Stimulated activated CD8-positive, alpha-beta memory T cell treated with anti-CD3 and anti-CD28 coated beads, Interleukin-7, amount 100 ng/mL, for 48 hours (primary cell): ENCODE data around the gene C2orf69.
A peak's percentile ranks its signal among the peaks of the same experiment; 100 is the strongest.
"Not testable (repeated sequence)": the region's sequence is repeated elsewhere in the genome, so short reads cannot be mapped to it uniquely, and the experiment has no call there.

ENCODE experiments used
- DNase-seq, 2 donors: peaks; one replicate each; pipeline ENCODE4 v3.0.0-alpha.2; 2020; ENCODE audit warnings: low read depth in 1 of 2; ENCODE audit errors: extremely low read depth in 1 of 2

C2orf69 gene

DNA sequence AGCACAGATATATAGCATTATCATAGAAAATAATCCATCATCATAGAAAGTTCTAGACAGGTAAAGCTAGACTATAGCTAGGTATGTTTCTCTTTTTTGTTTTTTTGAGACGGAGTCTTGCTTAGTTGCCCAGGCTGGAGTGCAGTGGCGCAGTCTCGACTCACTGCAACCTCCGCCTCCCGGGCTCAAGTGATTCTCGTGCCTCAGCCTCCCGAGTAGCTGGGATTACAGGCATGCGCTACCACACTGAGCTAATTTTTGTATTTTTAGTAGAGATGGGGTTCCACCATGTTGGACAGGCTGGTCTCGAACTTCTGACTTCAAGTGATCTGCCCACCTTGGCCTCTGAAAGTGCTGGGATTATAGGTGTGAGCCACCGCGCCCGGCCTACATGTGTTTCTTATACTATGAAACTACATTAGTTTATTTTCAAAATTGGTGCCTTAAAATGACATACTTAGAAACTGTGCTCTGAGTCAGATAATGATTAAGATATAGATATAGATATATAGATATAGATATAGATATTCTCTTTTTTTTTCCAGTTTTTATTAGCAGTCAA lies 1.5 kb downstream of the C2orf69 start:
- DNase-seq = not testable (repeated sequence)

DNA sequence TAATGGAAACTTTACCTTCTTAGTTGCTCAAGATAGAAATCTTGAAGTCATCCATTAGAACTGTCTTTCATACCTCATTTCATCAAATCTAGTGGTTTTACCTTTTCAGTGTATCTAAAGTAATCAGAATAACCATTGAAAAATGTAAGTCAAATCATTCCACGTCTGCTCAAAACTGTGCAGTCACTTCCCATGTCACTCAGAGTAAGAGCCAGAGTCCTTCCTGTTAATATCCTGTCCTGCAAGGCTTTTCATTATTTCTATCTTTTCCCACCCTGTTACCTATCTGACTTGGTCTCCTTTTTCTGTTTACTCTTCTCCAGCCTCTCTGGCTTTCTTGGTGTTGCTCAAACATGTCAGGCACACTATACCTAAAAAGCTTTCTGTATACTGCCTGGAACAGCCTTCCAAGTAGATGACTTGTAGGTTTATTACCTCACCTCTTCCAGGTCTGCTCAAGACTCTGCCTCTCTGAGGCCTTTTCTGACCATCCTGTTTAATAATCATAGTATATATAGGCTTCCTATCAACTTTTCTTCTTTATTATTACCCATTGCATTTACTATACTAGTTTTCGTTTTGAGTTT lies 3.4 kb downstream of the C2orf69 start:
- DNase-seq = no peak

DNA sequence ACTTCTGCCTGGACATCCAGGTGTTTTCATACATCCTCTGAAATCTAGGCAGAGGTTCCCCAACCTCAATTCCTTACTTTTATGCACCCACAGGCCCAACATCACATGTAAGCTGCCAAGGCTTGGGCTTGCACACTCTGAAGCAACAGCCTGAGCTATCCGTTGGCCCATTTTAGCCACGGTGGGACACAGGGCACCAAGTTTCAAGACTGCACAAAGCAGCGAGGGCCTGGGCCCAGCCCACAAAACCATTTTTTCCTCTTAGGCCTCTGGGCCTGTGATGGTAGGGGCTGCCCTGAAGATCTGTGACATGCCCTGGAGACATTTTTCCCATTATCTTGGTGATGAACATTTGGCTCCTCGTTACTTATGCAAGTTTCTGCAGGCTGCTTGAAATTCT lies 5.9 kb downstream of the C2orf69 start:
- no peak for DNase-seq

DNA sequence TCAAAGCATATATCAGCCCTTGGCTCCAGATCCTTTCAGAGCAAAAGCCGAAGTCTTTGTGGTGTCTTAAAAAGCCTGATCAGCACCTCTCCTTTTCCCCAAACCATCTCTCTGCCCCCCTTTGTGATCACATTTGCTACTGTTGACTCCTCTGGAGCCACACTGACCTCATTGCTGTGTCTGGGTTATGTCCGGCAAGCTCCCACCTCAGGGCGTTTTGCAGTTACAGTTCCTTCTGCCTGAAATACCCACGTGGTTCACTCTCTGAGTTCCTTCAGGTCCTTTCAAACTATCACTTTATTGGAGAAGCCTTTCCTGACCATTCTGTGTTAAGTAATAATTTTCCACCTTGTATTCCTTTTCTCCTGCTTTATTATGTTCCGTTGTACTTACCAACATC lies 11.8 kb downstream of the C2orf69 start:
- no peak for DNase-seq

DNA sequence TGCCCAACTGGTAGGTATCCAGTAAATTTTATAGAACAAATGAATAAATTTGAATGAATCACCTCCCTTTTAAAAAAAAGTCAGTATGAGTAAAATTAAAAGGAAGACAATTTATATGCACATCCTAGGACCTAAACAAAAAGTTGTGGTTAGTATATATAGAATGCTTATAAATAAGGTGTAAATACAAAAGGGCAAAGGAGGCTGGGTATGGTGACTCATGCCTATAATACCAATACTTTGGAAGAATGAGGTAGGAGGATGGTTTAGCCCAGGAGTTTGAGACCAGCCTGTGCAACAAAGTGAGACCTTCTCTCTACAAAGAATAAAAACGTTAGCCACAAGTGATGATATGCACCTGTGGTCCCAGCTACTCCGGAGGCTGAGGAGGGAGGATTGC lies 12.8 kb downstream of the C2orf69 start:
- no peak for DNase-seq

DNA sequence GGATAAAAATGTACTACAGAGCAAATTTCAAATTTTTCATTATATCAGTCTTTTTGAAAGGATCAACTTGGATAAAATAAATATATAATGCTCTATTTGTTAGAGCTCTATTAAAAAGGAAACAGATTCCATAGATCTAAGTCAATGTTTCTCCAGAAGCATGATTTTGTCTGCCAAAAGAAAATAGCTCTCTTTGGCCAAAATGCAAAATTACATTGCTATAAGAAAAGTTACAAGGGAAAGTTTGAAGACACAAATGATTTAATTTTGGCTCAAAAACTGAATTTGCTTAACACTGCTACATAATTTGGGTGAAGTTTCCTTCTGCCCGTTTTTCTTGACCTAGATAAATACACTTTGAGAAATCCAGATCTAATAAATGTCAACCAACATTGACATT lies 15.7 kb downstream of the C2orf69 start:
- no peak for DNase-seq

DNA sequence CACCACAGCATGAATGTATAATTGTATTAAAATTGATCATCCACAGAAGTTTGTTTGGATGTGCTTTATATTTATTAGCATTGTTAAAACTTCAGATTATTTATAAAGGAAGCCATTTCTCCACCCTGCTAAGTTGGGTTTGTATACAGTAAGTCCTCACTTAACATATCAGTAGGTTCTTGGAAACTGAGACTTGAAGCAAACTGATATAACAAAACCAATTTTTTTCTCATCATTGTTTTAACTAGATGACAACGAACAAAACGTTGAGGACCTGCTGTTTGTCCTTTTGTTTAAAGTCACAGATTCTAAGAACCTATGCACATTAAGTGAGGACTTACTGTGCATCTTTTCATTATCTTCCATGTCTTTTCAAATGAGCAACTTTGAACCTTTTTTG lies 17.1 kb downstream of the C2orf69 start:
- DNase-seq = no peak

DNA sequence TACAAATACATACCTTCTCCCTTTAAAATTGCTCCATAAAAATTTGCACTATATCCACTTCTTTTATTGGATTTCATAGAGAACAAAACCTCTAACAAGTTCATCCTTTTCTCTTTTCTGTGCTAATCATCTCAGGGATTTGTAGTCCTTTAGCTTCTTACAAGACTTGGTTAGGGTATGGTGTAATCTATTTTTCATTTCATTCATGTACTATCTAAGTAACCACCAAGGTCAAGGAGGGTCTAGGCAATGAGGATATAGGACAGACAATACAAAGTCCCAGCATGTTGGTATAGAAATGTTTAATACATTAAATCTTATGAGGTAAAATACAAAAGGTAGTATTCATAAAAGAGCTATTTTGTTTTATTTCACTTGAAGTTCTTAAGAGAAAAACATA lies 17.5 kb downstream of the C2orf69 start:
- no peak for DNase-seq

DNA sequence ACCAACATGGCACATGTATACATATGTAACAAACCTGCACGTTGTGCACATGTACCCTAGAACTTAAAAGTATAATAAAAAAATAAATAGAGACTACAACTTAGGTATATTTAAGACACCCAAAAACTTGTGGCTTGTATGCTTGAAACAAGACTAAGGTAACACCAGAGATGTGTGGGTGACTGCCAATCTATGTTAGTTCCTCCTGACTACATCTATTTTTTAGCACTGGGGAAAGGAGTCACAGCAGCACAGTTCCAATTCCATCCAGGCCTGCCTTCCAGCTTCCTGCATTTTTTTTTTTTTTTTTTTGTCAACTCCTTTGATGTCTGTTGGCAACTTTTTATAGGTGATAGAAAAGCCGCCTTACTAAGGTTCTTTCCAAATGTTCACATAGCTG lies 18.2 kb downstream of the C2orf69 start:
- DNase-seq = no peak

DNA sequence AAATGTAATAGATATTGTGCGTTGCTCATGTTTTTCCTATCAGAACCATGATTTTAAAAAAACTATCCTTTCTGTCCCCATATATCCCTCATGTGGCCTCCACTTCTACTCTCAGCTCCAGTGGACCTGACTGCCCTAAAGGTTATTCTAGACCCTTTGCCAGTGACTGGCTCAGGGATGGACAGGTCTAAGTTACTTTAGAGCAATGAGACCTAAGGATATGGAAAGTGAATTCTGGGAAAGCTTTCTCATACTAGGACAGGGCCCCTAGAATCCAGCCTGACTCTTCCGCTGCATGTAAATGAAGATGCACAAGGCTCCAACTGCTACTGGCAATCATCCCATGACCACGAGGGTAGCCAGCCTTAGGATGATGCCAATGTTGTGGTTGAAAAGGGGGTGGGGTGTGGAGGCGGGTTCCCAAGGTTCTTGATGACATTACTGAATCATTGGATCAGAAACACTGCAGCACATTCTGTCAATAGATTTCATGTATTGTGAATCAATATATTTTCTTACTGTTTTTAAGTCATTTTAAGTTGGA lies 21.3 kb downstream of the C2orf69 start:
- no peak for DNase-seq

DNA sequence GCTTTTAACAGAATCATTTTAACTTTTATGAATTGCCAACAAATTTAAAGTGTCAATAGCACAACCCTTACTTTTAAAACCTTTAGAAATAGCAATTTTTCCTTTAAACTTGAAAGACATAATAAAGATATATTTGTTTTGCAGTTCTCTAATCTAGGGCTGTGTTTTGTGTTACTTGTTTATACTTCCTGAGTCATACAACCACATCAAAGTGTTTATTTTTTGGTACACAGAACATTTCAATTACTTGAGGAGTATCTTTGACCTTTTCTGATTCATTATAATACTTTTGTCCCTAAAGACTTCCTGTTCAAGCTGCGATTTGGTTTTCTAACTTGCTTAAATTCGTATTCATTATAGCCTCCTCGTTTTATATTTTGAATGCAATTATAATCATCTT lies 22.4 kb downstream of the C2orf69 start:
- DNase-seq = no peak

DNA sequence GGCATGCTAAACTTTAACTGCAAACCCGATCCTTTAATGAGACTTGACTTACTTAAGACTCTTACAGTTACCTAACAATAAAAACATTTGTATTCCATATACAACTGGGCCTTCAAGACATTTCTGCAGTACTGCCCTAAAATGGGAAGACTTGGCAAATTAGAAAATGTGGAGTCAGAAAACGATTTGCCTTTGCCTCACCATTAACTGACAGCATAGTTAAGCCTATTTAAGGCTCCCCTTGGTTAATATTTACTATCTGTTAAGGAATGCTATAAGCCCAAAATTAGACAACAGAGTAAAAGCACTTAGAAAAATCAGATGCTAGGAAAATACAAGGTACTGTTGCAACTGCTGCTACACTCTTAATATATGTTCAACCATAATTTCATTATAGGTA lies 25.5 kb downstream of the C2orf69 start:
- DNase-seq = no peak

DNA sequence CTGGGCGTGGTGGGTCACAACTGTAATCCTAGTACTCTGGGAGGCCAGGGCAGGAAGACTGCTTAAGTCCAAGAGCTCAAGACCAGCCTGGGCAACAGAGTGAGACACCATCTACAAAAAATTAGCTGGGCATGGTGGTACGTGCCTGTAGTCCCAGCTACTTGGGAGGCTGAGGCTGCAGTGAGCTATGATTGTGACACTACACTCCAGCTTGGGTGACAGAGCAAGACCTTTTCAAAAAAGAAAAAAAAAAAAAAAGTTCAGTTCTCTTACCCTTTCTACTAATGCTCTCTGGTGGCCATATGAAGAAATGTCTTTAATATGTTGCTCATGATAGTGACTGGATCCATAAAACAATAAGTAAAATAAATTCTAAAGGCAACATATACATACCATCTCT lies 29.3 kb downstream of the C2orf69 start:
- DNase-seq = no peak

DNA sequence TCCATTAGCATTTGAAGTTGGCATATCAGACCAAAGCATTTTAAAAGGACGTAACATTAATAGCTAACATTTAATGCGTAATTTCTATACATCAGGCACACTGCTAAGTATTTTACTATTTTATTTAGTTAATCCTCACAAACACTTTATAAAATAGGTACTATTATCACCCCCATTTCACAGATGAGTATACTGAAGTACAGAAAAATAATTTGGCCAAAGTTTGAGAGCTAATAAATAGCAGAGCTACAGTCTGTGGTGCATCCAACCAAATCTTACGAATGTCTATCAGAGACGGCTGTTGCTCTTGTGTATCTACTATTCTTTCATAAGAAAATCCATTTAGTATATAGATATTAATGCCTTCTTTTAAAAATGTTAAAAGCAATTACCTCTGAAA lies 32.3 kb downstream of the C2orf69 start:
- no peak for DNase-seq

DNA sequence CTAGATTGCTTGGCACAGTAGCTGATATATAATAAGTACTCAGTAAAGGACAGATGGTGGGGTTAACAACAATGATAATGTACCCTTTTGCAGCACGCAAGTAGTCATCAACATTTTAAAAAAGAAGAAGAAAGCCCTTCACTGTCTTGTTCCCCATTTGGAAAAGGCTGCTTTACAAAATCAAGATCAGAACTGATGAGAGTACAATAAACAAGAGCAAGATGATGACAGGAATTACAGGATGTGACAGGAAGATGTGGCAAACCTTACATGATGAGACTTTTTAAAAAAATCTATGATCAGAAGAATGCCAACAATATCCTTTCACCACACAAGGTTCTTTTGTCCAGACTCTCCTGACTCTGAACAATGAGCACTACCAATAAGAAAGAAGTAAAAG lies 35.1 kb downstream of the C2orf69 start:
- no peak for DNase-seq

DNA sequence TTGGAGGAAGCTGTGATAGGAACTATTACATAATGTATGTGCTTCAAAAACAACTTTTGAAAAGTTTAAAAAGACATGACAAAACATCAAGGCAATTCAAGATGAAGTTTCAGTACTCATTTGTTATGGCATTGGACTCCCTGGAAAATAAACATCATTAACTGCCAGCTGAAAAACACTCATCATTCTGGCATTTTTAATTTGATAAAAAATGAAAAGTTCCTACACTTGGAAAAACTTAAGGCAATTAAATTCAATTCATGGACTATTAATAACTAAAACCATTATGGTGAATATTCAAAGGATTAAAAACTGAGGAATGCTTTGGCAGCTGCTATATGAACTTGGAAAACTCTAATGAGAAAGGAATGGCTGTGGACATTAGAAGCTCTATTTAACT lies 35.7 kb downstream of the C2orf69 start:
- DNase-seq = no peak

DNA sequence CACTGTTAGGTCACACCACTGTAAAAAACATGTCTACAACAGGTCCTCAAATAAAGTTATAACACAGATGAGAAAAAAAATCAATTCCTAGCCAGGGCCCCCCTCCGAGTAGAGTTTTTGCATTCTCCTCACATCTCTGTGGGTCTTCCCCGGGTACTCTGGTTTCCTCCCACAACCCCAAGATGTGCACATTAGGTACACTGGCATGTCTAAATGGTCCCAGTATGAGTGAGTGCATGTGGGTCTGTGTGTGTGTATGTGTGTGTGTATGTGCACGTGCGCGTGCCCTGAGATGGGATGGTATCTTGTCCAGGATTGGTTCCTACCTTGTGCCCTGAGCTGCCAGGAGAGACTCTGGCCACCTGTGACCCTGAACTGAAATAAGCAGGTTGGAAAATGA lies 39.3 kb downstream of the C2orf69 start:
- no peak for DNase-seq

DNA sequence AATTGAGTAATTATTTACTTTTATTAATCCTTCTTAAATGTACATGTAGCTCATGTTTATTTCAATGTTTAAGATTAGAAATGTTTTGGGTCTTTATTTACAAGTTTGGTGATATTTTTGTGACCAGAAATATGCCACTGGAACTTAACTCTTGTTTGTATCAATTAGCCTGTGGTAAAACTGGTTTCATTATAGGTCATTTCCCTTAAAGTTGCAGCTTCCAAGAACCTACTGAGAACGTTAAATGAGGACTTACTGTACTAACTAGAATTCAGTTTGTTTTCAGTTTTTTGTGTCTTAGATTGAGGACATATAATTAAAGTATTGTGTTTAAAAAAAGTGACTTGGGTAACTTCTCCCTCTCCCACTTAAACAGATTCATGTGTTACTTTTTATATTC lies 39.9 kb downstream of the C2orf69 start:
- DNase-seq = no peak

DNA sequence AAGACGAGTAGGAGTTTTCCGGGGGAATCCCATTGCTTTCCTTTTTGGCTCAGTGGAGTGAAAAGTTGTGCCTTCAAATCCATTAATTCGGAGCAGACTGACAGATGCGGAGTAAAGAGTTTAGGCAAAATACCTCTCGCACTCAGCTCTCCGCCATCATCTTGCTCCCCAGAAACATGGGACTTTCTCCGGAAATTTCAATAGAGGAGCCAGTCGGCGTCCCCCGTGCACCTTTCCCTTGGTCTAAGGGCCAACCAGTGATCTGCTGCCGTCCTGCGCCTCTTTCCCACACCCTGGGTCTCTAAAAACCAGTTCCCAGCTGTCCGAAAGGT lies 43.9 kb downstream of the C2orf69 start:
- DNase-seq = no peak

DNA sequence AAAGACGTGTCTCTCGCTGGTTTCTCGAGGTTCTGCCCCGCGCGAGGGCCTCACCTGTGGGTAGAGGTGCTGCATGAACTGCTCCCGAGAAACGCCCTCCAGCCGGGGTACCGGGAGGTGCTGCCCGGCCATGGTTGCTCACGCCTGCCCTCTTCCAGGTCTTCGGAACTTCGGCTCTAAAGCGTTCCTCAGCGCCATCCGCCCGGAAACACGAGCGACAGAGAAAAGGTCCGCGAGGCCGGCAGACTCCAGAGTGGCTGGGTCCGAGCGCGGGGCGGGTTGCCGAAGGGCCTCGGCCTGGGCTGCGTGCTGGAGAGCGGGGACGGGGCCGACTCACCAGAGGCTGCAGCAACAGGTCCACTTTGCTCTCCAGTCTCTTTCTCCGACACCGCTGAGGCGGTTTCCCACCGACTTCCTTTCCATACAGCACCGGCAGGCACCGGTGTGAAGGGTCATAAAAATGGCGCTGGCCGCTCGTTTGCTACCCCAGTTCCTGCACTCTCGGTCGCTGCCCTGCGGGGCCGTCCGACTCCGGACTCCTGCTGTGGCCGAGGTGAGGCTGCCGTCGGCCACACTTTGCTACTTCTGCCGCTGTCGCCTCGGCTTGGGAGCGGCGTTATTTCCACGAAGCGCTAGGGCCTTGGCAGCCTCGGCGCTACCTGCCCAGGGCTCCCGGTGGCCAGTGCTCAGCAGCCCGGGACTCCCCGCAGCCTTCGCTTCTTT lies 44.4 kb downstream of the C2orf69 start, which contains the start of the genes MAIP1 and TYW5:
Gene MAIP1 (plus strand): TSS at position 244 of the 723 bp plus-strand sequence. CDS start 217 bp downstream, at position 461.
Gene TYW5 (minus strand): TSS at position 153 of the 723 bp plus-strand sequence. CDS start 21 bp downstream, at position 132.
- DNase-seq = peak; percentile 56 to 66

DNA sequence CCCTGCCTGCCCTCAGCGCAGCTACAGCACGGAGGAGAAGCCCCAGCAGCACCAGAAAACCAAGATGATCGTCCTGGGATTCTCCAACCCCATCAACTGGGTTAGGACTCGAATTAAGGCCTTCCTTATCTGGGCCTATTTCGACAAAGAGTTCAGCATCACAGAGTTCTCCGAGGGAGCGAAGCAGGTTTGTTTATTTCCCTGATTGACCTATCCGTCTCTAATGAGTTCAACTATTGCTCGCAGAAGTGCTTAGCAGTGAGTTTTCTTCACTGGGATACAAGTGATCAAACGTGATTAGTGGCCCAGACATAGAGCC lies 44.9 kb downstream of the C2orf69 start:
- DNase-seq = no peak

DNA sequence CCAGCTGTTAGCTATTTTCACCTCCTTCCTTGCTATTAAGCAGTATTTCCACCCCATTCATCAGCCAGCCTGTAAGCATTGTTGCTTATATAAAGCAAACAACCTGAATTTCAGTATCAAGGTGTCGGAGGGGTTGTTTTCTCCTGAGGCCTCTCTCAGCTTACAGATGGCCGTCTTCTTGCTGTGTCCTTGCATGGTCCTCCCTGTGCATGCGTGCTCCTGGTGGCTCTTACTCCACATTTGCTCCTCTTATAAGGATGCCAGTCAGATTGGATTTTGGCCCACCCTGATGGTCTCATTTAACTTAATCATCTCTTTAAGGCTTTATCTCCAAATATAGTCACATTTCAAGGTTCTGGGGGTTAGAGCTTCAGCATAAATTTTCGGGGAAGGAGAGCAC lies 46.9 kb downstream of the C2orf69 start:
- no peak for DNase-seq
